GM10248 (cell line): Measurements from ENCODE around the gene MYPN.

Experiments
- CTCF ChIA-PET: fragments of 300-600 bp; sonication (Branson Sonifier 250); formaldehyde crosslinking; extraction: SDS; loops from one replicate; lab custom pipeline; 2021; ENCODE audit warnings: antibody characterized with exemption; lab: Yijun Ruan, JAX
- POLR2A ChIA-PET: fragments of 350-650 bp; sonication (Branson Sonifier 250); formaldehyde crosslinking; extraction: SDS; loops from one replicate; lab custom pipeline; 2020; ENCODE audit warnings: antibody characterized with exemption; lab: Yijun Ruan, JAX
- DNase-seq: peaks from one replicate; pipeline ENCODE4 v3.0.0; 2012; ENCODE audit errors: extremely low spot score
- CTCF ChIP-seq: IDR thresholded peaks from 2 replicates; pipeline ENCODE4 v1.5.1; 2012; ENCODE audit warnings: mild to moderate bottlenecking, low read depth; ENCODE audit errors: extremely low read depth, missing control alignments, control extremely low read depth

Gene MYPN

GRCh38 chr10:68167586-68168189 is 58.4 kb downstream of the MYPN start:
- DNase-seq: no peak
- no peak for TF ChIP-seq CTCF
- POLR2A ChIA-PET: no interaction called here
- CTCF ChIA-PET: interaction anchor here (5.0 kb wide), 1 partner anchor 12 kb away, joined by 40 read pairs; no protein-coding TSS in a partner anchor

DNA sequence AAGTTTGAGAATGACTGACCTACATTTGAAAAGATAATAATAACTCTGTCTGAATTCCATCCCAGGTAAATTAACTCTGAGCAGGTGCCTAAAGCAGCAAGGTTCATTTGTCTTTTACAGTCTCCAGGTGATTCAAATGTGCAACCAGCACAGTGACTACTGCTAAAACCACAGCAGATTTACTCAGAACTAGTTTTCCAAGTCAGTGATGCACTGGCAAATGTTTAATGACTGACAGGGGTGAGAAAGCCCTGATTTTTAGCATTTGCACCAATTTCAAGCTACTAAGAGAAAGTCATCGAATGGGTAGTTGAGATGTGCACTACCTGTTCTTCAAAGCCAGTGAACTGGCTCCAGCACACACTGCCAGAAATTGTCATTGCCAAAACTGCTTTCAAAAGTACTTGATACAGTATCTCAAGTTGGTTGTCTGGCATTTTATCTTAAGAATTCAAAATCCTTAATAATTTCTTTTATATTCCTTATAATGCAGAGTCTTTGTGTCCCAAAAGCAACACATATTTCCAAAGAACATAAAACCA is 62.3 kb downstream of the MYPN start:
- ChIA-PET CTCF (interaction anchor here (3.9 kb wide), 1 partner anchor 15 kb away, joined by 20 read pairs; no protein-coding TSS in a partner anchor), POLR2A (no interaction called here)
- no peak for TF ChIP-seq CTCF

DNA sequence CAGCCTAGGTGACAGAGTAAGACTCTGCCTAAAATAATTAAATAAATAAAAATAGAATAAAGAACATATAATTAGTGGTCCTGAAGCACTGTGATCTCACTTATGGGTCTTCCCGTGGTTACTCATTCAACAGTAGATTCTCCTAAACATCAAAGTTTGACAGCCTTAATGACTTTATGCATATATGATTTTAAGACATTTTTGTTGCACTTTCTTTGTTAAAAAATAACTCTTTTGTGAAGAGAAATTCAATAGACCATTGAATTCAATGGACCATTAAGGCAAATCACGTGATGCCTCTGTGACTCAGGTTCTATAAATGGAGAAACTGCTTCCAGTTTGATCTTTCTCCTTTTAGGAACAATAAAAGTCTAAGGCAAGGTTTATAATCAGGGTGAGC is 63.0 kb downstream of the MYPN start:
- ChIA-PET POLR2A (no interaction called here), CTCF (interaction anchor here (3.9 kb wide), 1 partner anchor 16 kb away, joined by 20 read pairs; no protein-coding TSS in a partner anchor)
- peak; percentile 24 for DNase-seq
- TF ChIP-seq CTCF: no peak

More for the DNA sequence above, 62.3 kb downstream of the MYPN start:
- no peak for DNase-seq

DNA sequence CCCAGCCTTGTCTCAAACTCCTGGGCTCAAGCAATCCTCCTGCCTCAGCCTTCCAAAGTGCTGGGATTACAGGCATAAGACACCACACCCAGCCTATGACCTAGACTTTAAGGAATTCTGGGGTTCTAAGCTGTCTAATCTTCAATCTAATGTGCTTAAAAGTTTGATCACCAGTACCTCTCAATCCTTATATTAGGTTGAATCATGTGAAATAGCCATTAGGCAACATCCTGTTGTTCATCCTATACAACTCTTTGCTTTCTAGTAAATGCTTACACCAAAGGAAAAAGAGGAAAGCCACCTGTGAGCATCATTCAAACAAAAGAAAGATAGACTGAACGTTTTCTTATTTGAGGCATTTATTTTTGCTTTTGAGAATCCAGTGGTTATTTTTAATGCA is 66.7 kb downstream of the MYPN start:
- POLR2A ChIA-PET: no interaction called here
- DNase-seq: no peak
- CTCF ChIA-PET: interaction anchor here (1.0 to 2.2 kb wide), 4 partner anchors 13 to 321 kb away, joined by 3 to 10 read pairs (median 4); no protein-coding TSS in a partner anchor
- TF ChIP-seq CTCF: no peak

GRCh38 chr10:68176797-68177196 is 67.5 kb downstream of the MYPN start:
- CTCF ChIA-PET: interaction anchor here (1.2 to 2.2 kb wide), 4 partner anchors 12 to 36 kb away, joined by 3 to 10 read pairs (median 6); no protein-coding TSS in a partner anchor
- POLR2A ChIA-PET: no interaction called here
- DNase-seq: no peak
- TF ChIP-seq CTCF: no peak

GRCh38 chr10:68178592-68178991 is 69.3 kb downstream of the MYPN start:
- TF ChIP-seq CTCF: no peak
- ChIA-PET CTCF (interaction anchor here (1.8 kb wide), 1 partner anchor 23 kb away, joined by 4 read pairs; no protein-coding TSS in a partner anchor), POLR2A (no interaction called here)
- DNase-seq: no peak
